HG02973 (cell line): ENCODE measurements around the gene MACROD2.
"Not testable (repeated sequence)": the region's sequence is repeated elsewhere in the genome, so short reads cannot be mapped to it uniquely, and the experiment has no call there.

Experiments used
- ATAC-seq: cut with Tn5 transposase; IDR thresholded peaks from one replicate; pipeline ENCODE4 v1.9.1; 2021; ENCODE audit warnings: moderate library complexity; ENCODE audit not compliant: unreplicated experiment

The MACROD2 gene

DNA sequence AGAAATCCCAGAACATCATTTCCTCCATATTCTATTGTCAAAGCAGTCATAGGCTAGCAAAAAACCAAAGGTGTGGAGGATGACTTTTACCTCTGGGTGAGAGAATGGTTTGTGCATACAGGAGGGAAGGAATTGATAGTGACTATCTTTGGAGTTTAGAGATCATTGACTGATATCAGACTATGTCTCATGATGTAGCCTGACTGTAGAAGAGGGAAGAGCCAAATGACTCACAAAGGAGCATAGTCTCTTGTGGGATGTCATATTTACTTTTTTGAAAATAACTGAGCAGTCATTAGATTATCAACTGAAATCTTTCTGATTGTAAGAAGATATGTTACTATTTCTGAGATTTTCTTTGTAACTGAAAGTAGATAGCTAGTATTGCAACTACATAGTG lies 183.6 kb downstream of the MACROD2 start:
- ATAC-seq: no peak

DNA sequence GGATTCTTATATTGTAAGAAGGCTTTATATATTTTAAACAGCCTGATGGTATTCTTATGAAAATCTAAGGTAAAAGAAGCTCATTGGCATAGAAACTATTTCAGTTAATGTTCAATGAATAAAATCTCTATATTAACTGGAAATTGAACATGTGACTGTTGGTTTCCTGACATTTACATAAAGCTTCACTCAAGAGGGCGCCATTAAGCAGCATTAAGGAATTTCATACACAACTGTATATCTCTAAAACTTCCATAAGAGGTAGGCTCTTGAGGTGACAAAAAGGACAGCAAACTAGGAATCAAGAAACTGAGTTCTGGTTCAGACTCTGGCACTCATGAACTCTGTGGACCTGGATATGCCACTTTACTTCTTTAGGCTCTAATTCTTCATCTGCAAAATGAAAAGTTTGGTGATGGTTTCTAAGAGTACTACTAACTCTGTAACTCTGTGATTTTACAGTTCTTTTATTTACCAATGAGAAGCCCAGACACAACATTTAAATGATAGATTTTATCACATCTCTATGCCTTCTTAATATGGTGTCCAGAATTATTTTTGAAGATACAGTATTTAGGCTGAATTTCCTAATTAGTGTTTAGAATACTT lies 194.6 kb downstream of the MACROD2 start:
- ATAC-seq: no peak

DNA sequence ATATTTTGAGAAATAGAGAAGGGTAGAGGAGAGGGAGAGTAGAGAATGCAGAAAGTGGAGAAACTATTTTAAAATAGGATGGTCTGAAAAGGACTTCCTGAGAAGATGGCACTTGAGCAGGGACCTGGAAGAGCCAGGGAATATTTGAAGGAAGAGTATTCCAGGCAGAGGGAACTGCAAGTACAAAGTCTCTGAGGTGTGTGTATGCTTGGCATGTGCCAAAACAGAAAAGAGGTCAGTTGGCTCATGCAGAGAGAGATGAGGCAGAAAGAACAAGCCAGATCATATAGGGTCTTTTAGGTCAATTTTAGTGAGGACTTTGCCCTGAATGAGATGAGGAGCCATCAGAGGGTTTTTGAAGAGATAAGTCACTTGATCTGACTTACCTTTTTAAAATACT lies 196.2 kb downstream of the MACROD2 start:
- ATAC-seq: no peak

DNA sequence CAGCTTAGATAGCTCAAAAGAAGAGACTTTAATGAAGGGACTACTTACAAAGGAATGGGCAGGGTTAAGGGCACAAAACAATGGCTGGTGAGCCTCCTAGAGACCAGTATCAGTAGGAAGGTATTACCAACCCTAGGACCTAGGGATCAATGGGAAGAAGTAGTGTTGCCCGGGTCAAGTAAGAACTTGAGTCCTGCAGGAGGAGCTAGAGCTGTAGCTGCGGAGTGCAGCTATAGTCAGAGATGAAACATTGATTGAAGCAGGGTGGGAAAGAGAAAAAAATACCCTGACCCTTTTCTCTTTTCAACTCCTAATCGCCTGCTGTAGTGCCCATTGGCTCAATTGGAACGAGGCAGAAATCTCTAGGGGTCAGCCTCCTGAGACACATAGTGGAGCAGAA lies 198.1 kb downstream of the MACROD2 start:
- no peak for ATAC-seq

DNA sequence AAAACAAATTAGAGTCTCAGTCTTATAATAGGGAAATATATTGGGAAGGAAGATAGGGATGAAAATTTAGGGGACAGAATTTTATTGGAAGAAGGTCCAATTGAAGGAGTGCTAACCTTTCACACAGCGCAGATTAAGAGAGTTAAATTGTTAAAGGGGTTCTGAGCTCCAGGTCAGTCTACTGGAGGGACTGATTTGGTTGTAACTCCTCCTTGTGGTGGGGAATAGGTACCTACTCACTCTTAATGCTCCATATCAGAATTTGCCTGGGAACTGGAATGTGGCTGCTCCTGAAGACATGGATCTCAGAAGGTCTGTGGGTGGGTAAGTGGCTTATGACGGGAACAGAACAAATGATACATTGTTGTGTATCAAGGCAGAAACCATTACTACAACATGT lies 198.6 kb downstream of the MACROD2 start:
- ATAC-seq: no peak

DNA sequence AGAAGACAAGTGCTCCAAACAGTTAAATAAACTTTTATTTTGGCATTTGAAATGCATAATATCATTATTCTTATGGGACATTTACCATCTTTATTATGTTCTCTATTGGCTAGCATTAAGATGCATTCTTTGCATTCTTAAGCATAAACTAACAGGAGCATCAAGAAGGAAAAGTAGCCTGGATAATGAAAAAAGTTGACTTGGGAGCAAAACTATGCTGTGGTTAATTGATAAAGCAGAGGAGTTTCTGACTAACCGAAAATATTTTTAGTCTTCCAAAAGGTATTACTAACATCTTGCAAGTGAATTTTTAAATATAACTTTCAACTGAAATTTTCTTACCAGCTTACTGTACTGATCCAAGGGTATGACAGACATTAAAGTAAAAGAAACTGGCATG lies 201.8 kb downstream of the MACROD2 start:
- no peak for ATAC-seq

DNA sequence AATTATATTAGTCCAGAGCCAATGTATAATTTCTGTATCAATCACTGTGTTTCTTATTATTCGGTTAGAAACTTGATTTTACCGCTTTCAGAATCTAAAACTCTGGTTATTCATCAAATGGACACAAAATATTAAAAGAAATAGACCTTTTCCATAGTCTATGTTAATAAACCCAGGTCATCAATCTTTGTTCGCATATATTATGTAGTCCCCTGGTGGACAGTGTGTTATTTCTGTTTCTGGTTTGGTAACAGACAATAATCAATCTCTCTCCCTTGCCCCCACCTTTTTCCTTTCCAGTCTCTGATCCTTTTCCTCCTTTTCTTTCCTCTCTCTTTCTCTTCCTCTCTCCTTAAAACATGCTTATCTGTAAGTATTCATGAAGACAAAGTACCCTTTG lies 203.1 kb downstream of the MACROD2 start:
- ATAC-seq: no peak

DNA sequence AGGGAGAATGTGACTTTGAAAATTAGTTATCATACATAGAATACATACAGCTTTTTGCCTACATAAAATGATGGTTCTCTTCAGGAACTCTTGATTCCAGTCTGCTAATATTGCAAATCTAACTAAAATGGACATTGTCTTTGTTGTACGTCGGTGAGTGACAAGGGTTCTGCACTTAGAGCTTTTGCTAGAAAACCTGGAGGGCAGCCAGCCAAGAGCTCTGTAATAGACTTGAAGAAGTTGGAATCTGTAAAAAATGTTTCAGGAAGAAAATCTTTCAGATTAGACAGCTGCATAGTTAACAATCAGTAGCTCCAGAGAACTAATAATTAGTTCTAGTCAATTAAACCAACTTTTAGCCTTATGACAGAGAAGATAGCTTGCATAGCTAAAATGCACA lies 203.8 kb downstream of the MACROD2 start:
- ATAC-seq: no peak

DNA sequence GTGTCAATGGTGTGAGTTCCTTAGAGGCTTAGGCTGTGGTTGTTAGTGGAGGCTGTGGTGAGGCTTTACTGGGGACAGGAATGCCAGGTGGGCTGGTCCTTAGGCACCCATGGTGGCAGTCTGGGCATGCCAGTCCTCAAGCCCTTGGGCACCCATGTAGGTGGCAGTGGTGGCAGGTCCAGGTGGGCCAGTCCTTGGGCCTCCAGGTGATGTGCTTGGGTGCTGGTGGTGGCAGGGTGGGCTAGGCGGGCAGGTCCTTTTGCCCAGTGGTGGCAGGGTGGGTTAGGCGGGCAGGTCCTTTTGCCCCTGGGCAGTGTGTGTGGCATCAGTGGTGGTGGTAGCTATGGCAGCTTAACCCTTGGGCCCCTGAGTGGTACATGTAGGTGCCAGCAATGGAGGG lies 208.3 kb downstream of the MACROD2 start:
- ATAC-seq: no peak

DNA sequence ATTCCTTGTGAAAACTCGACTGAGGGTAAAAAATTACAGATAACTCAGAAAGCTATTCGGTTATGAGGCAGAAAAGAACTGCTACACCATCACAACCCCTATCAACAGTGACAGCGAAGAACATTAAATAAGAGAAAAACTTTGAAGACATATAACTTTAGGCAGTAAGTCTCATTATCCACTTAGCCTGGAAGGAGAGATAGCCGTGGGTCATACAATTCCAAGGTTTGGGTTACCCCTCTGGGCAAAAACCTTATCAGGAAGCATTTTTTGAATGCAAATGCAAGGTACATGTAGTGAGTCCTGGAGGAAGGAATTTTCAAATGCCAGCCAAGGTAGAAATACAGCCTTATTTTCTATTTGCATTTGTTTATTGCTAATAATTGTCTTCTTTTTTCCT lies 212.3 kb downstream of the MACROD2 start:
- no peak for ATAC-seq

DNA sequence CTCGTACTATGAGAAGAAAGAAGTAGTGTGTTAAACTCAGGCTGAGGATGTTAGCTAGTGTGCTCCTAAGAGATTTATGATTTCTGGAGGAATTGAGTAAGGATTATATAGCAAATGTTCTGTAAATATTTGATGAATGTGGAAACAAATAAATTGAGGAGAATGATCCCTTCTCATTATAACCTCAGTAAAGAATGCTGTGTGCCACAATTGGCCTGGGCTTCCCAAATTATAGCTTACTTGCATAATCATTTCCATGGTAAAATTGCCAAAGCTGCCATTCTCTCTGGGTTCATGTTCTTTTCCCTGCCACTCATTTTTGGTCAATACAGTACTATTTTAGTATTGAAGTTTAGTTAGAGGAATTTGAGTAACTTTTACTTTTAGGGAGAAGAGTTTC lies 213.6 kb downstream of the MACROD2 start:
- ATAC-seq: no peak

DNA sequence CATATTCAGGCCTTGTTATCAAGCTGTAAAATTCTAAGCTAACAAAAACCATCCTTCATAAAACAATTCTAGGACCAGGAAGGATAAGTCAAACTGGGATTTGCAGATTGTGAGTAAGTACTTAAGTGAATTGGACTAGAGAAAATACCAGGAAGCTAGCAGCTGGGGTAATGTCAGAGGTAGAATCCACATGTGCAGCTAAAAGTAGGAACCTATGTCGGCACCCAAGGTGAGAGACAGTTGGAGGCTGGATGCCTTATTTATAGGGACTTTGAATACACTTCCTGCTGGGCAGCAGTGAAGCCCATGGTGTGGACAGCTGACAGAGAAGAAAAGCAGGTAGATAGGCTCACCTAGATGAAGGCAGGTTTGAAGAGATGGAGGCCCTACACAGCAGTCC lies 214.8 kb downstream of the MACROD2 start:
- no peak for ATAC-seq

DNA sequence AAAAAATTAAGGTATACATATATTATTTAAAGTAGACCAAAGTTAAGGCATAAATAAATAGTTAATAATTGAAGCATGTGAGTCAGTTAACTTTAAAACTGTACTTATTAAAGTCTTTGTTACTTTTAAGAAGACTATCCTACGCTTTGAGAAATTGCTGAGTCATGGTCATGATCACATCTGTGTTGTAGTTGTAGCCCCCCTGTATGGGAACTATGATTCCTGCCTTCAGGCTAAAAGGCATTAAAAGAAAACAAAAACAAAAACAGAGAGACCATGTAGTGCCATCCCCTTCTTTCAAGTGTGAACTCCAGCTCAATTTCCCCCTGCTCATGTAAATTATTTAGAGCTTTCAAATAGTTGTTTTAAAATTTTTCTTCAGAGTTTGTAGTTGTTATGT lies 218.7 kb downstream of the MACROD2 start:
- ATAC-seq: no peak

DNA sequence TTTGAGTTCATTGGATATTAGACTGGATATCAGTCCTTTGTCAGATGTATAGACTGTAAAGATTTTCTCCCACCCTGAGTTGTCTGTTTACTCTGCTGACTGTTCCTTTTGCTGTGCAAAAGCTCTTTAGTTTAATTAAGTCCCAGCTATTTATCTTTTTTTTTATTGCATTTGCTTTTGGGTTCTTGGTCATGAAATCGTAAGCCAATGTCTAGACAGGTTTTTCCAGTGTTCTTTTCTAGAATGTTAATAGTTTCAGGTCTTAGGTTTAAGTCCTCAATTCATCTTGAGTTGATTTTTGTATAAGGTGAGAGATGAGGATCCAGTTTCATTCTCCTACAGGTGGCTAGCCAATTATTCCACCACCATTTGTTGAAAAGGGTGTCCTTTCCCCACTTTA lies 220.6 kb downstream of the MACROD2 start:
- ATAC-seq: not testable (repeated sequence)

DNA sequence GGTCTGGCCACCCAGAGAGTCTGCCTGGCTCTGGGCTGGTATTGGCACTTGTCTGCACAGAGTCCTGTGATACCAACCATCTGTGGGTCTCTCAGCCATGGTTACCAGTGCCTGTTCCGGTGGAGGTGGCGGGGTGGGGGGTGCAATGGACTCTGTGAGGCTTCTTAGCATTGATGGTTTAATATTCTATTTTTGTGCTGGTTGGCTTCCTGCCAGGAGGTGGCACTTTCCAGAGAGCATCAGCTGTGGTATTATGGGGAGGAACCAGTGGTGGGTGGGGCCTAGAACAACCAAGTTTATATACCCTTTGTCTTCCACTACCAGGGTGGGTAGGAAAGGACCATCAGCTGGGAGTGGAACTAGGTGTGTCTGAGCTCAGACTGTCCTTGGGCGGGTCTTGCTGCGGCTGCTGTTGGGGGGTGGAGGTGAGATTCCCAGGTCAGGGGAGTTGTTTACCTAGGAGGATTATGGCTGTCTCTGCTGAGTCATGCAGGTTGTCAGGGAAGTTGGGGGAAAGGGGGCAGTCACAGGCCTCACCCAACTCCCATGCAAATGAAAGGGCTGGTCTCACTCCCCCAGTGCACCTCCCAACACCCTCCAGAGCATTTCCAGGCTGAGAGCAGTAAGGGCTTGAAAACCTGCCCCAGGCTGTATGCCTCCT lies 224.6 kb downstream of the MACROD2 start:
- no peak for ATAC-seq

DNA sequence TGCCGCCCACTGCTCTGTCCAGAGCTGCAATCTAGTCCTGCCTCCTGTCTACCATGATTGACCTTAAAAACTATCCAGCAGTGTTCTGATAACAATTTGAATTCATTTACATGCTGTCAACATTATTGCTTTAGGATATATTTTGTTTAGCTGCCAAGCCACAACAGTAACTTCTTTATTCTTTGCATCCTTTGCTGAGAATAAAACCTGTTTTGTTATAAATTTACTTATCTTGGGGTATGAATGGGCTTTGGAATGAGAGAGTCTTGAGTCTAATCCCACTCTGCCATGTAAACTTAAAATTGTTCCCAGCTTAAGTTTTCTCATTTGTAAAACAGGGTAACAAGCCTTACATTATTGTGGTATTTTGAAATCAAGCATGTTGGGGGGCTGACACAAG lies 225.7 kb downstream of the MACROD2 start:
- ATAC-seq: no peak

DNA sequence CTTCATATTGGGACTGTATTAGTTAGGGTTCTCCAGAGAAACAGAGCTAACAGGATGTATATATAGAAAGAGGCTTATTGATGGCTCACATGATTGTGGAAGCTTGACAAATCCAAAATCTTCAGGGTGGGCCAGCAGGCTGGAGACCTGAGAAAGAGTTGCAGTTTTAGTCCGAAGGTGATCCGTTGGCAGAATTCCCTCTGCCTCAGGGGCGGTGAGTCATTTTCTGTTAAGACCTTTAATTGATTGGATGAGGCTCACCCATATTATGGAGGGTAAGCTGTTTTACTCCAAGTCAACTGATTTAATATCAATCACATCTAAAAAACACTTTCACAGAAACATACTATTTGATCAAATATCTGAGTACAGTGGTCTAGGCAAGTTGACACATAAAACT lies 228.5 kb downstream of the MACROD2 start:
- ATAC-seq: no peak

DNA sequence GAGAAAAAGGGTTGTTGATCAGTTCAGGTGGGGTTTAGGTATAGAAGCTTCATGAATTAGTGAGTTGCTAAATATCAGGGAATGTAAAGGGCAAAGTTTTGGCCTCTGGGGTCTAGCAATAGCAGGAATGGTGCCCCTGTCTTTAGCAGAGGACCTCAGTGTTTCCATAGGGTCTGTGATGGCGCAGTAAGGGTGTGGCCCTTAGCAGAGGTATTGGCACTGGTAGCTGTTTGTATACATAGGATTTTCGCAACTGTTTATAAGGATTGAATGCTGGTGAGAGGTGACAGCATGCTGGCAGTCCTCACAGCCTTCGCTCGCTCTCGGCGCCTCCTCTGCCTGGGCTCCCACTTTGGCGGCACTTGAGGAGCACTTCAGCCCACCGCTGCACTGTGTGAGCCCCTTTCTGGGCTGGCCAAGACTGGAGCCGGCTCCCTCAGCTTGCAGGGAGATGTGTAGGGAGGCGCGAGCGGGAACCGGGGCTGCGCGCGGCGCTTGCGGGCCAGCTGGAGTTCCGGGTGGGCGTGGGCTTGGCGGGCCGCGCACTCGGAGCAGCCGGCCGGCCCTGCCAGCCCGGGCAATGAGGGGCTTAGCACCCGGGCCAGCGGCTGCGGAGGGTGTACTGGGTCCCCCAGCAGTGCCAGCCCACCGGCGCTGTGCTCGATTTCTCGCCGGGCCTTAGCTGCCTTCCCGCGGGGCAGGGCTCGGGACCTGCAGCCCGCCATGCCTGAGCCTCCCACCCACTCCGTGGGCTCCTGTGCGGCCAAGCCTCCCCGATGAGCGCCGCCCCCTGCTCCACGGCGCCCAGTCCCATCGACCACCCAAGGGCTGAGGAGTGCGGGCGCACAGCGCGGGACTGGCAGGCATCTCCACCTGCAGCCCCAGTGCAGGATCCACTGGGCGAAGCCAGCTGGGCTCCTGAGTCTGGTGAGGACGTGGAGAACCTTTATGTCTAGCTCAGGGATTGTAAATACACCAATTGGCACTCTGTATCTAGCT lies 231.0 kb downstream of the MACROD2 start:
- not testable (repeated sequence) for ATAC-seq

DNA sequence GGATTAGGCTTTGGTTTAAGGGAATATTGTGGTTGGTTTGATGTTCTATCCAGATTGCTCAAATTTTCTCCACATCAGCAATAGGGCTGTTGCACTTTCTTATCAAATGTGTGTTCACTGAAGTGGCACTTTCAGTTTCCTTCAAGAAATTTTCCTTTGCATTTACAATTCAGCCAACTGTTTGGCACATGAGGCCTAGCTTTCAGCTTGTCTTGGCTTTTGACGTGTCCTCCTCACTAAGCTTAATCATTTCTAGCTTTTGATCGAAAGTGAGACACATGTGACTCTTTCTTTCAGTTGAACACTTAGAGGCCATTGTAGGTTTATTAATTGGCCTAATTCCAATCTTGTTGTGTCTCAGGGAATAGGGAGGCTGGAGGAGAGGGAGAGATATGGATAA lies 237.3 kb downstream of the MACROD2 start:
- no peak for ATAC-seq

DNA sequence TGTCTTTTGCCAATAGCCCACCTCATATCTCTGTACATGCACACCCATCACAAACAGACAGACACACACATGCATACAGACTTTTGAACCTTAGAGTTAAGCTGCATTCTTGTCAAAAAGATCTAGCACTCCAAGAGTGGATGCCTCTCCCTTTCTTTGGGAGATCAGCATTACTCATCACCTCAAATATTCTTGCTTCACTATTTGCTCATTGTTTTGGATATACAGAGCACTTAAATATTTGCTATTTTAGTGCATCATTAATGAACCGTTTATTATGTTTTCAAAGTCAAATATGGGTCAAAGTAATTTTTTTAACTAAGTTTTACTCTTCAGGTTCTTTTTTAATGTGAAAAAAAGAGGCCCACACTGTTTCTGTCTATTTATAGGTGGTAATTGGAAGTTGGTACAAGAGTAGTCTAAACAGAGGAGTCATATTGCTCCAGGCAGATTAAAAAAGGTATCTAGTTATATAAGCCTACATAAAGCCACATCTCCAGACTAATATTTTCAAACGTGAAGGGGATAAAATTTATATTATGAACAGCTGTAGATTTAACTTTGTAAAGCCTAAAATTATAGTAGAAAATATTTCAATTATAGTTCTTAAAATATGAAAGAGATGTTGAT lies 239.5 kb downstream of the MACROD2 start:
- ATAC-seq: no peak

DNA sequence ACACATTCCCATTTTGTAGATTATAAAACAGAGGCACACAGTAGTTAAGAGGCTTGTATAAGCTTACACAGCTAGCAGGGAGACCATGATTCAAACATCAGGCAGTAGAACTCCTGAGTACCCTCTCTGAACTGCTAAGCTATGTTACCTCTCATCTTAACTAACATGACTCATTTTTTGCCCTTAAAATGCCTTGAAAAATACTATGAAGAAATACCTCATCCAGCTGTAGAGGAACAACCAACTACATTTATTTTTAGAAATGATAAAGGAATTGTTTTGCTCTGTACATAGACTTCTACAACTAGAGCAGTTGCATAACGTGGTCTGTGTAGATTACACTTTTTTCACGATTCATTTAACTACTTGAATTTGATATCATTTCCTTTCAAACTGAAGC lies 240.0 kb downstream of the MACROD2 start:
- ATAC-seq: no peak
